Lower lobe of right lung (tissue), 2 donors: ENCODE measurements around the gene BLOC1S5. TPM values are rescaled to one million over a fixed set of nuclear protein-coding genes. Genes with fewer than 3 reads are reported as not detected.

Experiments used
- ATAC-seq, 2 donors: fragments of 200-7000 bp; cut with Tn5 transposase; one replicate each; pipeline ENCODE4 v1.9.1; 2020 to 2022; ENCODE audit warnings: mild to moderate bottlenecking in 2 of 2, moderate library complexity in 2 of 2
- DNase-seq: peaks from one replicate; pipeline ENCODE4 v3.0.0-alpha.2; 2020
- H3K27ac ChIP-seq: fragments of 200-600 bp; one replicate; pipeline ENCODE4 v1.8.0; 2022
- H3K27me3 ChIP-seq: fragments of 200-600 bp; one replicate; pipeline ENCODE4 v1.8.0; 2022; ENCODE audit warnings: low read depth
- H3K36me3 ChIP-seq: fragments of 200-600 bp; one replicate; pipeline ENCODE4 v1.8.0; 2022; ENCODE audit warnings: mild to moderate bottlenecking
- H3K4me1 ChIP-seq: fragments of 200-600 bp; one replicate; pipeline ENCODE4 v1.8.0; 2022
- H3K4me3 ChIP-seq: fragments of 200-600 bp; one replicate; pipeline ENCODE4 v1.8.0; 2022; ENCODE audit warnings: mild to moderate bottlenecking
- H3K9me3 ChIP-seq: fragments of 200-600 bp; one replicate; pipeline ENCODE4 v1.8.0; 2022
- intact Hi-C: fragments of 100-400 bp; cut with DNase I; formaldehyde crosslinking; loops from one replicate; pipeline ENCODE4 v1.11.0; 2022
- total RNA-seq: library from RNA; stranded (reverse); fragmentation: NEBNext Ultra II Directional; extraction: Animal tissue kit (Norgen Biotek cat#: 25700); gene quantifications from one replicate; pipeline ENCODE4 v1.2.1, GENCODE V29; 2021
- TF ChIP-seq, protein P1 (sequence below): fragments of 200-600 bp; IDR thresholded peaks from one replicate; pipeline ENCODE4 v1.8.0; 2022; ENCODE audit warnings: antibody characterized with exemption, mild to moderate bottlenecking
- donor health status: DM: no; HTN: yes; CAD: no; lungs with severe emphysema.

Gene BLOC1S5
- total RNA-seq, 1 donor from 2014 or later: 11.8 TPM

DNA sequence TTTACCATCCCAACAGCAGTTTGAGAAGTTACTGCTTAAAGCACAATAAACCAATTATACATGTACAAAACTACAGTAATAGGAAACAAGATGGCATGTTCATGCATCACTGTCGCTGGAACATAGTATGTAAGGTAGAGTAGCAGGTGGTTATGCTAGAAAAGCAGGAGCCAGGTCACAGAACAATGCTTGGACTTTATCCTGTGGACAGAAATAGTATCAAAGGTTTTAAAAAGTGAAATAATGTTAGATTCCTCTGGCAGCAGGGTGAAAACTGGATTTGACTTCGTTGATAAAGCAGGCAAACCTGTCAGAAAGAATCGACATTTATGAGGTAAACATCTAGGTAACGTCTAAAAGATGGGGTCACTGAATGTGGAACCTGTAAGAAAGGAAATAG lies 2.5 kb downstream of the BLOC1S5 start:
- Histone ChIP-seq H3K27ac (no peak overlapping the region), H3K9me3 (no peaks in the 10 kb centered on the region), H3K27me3 (no peaks in the 10 kb centered on the region), H3K36me3 (peaks cover 25% of the 10 kb centered on the region), H3K4me1 (peaks cover 16% of the 10 kb centered on the region), H3K4me3 (no peak overlapping the region)
- DNase-seq (no peak), ATAC-seq (no peak)
- intact Hi-C loops: no loop called here
- TF ChIP-seq, protein P1, sequence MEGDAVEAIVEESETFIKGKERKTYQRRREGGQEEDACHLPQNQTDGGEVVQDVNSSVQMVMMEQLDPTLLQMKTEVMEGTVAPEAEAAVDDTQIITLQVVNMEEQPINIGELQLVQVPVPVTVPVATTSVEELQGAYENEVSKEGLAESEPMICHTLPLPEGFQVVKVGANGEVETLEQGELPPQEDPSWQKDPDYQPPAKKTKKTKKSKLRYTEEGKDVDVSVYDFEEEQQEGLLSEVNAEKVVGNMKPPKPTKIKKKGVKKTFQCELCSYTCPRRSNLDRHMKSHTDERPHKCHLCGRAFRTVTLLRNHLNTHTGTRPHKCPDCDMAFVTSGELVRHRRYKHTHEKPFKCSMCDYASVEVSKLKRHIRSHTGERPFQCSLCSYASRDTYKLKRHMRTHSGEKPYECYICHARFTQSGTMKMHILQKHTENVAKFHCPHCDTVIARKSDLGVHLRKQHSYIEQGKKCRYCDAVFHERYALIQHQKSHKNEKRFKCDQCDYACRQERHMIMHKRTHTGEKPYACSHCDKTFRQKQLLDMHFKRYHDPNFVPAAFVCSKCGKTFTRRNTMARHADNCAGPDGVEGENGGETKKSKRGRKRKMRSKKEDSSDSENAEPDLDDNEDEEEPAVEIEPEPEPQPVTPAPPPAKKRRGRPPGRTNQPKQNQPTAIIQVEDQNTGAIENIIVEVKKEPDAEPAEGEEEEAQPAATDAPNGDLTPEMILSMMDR: no peak

DNA sequence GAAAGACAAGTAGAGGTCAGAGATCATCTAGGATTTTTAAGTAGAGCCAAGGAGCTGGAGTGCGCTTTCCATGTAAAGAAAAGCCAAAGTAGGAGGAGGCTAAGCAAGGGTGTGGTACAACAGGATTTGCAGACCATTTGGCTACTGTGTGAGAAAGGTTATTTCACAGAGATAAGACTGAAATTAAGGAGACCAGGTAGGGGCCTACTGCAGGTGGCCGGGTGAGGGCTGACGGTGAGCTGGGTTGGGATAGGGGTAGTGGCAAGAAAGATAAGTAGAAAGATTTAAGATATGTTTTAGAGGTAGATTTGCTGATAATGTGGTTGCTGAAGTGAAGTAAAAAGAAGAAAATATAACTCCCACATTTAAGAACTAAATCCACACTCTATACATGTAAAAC lies 3.8 kb downstream of the BLOC1S5 start:
- intact Hi-C loops: no loop called here
- Histone ChIP-seq H3K27ac (no peak overlapping the region), H3K4me3 (no peak overlapping the region), H3K36me3 (peaks cover 25% of the 10 kb centered on the region), H3K27me3 (no peaks in the 10 kb centered on the region), H3K4me1 (peaks cover 16% of the 10 kb centered on the region), H3K9me3 (no peaks in the 10 kb centered on the region)
- no peak for DNase-seq
- no peak for ATAC-seq
- TF ChIP-seq, protein P1: no peak

DNA sequence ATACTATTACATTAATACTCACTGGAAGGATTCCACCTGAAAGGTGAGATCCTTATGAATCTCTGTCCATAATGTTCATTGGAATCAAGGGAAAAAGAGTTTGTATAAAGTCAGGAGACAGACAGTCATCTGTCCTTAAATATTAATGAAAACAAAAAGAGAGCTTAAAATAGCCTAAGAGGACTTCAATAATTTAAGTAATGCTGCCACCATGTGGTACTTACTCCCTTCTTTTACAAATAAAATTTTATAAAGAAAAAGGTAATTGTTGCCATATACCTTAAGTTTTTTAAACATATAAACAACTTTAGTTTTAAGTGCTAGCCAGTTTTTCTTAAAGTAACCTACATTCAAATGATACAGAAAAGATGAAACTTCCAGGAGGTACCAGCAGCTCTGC lies 5.1 kb downstream of the BLOC1S5 start:
- H3K36me3 ChIP-seq: peaks cover 25% of the 10 kb centered on the region
- TF ChIP-seq, protein P1: peak; percentile 26

DNA sequence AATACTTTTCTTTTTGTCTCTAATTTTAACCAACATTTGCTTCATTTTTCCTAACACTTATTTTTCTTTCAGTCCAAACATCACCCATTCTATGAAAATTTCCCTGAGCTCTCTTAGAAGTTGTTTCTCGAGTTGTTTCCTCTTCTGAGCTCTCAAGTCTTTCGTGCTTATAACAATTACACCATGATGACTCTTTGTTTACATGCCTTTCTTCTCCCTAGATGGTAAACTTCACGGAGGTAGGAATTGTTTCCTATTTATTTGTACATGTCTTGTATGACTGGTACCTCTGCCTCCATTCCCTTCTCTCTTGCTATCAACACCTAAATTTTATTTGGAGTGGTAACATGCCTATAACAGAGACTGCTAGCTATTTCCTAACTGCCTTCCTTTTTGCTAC lies 6.4 kb downstream of the BLOC1S5 start:
- Histone ChIP-seq H3K4me1 (peaks cover under 1% of the 10 kb centered on the region), H3K36me3 (peaks cover 25% of the 10 kb centered on the region), H3K4me3 (no peak overlapping the region), H3K27me3 (no peaks in the 10 kb centered on the region), H3K9me3 (no peaks in the 10 kb centered on the region), H3K27ac (no peak overlapping the region)
- ATAC-seq (no peak), DNase-seq (no peak)
- TF ChIP-seq, protein P1: no peak
- intact Hi-C loops: no loop called here

More for the DNA sequence above, 5.1 kb downstream of the BLOC1S5 start:
- Histone ChIP-seq H3K4me3 (no peak overlapping the region), H3K27ac (no peak overlapping the region), H3K4me1 (peaks cover 9% of the 10 kb centered on the region), H3K9me3 (no peaks in the 10 kb centered on the region), H3K27me3 (no peaks in the 10 kb centered on the region)
- DNase-seq (no peak), ATAC-seq (no peak)
- intact Hi-C loops: no loop called here

DNA sequence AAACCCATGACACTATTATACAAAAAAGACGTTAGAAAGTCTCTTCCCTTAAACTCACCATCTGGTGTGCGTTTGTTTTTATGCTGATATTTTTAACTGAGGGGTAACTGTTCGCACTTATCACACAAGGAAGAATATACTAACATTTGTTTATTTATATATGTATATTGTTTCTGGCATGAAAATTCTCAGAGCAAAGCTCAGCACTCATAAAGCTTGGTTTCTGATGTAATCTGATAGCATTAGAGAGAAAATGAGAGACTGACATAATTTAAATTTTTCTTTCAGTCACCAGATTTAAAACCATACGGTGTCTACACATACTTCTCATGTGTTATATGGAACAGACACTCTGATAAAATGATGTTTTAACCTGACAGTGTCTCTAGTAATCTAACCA lies 6.9 kb downstream of the BLOC1S5 start:
- H3K4me3 ChIP-seq: no peak overlapping the region
- no peaks in the 10 kb centered on the region for H3K27me3 ChIP-seq
- H3K36me3 ChIP-seq: peaks cover 25% of the 10 kb centered on the region
- TF ChIP-seq, protein P1: no peak
- intact Hi-C loops: no loop called here
- no peaks in the 10 kb centered on the region for H3K4me1 ChIP-seq
- no peak for DNase-seq
- no peak for ATAC-seq
- H3K9me3 ChIP-seq: no peaks in the 10 kb centered on the region
- no peak overlapping the region for H3K27ac ChIP-seq

DNA sequence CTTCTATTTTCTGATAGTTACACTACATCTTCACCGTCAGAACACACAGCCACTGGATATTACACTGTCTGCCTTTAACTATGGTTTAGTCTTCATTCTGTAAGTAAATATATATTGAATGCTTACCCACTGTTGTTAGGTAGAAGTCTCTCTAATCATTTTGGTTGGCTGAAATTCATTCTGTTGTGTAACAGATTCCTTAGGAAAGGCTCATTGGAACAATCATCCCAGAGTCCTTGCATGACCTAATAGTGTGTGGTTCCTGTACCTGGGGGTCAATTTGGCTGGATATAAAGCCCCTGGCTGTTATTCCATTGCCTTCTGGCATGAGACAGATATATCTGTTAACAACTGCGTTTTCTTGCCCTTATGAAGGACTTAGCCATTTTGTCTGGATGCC lies 9.9 kb downstream of the BLOC1S5 start:
- Histone ChIP-seq H3K4me3 (no peak overlapping the region), H3K9me3 (no peaks in the 10 kb centered on the region), H3K27ac (no peak overlapping the region), H3K27me3 (no peaks in the 10 kb centered on the region), H3K36me3 (peaks cover 5% of the 10 kb centered on the region), H3K4me1 (no peaks in the 10 kb centered on the region)
- TF ChIP-seq, protein P1: no peak
- no peak for ATAC-seq
- no peak for DNase-seq
- intact Hi-C loops: no loop called here
